Measurements from ENCODE around the gene SRPK2.

GRCh38 chr7:105180002-105180401 is 208.7 kb downstream of the SRPK2 start:
- TF ChIP-seq CTCF (IDR thresholded peaks at IDR 0.05; ENCODE audit: low read depth, low read length) (no peak), POLR2A (IDR thresholded peaks at IDR 0.05; ENCODE audit: extremely low read depth, insufficient read length) (no peak), MYC (IDR thresholded peaks at IDR 0.05; ENCODE audit: low read depth, low read length) (no peak)

Measured in NB4 (cell line).